B cell (primary cell): ENCODE measurements around the gene PAFAH2.

Experiments used
- CTCF ChIP-seq: fragments of 200-600 bp; IDR thresholded peaks from one replicate; pipeline ENCODE4 v1.8.0; 2022; ENCODE audit warnings: antibody characterized with exemption, mild to moderate bottlenecking
- EZH2 ChIP-seq: IDR thresholded peaks from 2 replicates; pipeline ENCODE4 v1.6.1; 2012; ENCODE audit warnings: borderline replicate concordance, low read depth, mild to moderate bottlenecking, moderate library complexity, low read length; ENCODE audit not compliant: insufficient read depth, poor library complexity, severe bottlenecking

DNA sequence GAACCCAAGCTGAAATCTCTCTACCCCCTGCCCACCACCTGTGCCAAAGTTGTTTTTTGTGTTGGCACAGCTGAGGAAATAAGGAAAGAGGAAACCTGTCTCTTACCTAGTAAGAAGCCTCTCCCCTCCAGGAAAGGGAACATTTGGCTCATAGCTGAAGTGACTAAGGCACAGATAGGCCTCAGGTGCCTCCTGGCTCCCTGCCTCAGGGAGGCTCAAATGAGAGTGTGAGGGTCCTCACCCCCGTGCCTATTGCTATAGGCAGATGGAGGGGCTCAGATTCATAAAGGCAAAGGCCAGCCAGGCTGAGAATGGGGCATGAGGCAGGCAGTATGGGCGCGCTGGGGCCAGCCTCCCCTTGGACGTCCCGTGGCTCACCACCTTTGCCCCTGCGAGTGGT lies 40.6 kb upstream of the PAFAH2 start:
- TF ChIP-seq CTCF, result no peak
- no peak for TF ChIP-seq EZH2
